ENCODE results near the gene DDR1.

DNA sequence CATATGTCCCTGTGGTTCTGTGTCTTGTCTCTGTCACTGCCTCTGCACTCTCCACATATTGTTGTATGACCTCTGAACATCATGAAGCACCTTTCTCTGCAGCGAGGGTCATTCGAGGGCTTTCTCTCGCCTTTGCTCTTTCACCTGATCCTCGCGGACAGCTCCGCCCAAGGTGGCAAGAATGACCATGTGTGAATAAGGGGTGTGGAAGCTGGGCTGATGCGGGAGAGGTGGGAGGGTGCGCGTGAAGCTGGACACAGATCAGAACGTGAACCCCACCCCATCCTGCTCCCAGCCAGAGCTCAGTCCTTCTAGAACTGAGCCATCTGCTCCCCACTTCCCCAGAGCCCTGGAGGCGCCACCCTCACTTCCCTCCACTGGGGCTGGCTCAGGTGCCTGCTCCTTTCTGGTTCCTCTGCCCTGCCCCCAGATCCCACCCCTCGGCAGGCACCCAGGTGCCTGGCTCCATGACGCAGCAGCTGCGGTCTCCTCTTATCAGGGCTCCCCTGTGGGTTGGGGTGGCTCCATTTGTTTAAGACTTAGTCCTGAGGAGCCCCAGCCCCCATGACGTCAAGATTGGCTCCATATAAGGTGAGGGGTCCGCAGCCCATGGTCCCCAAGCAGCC lies 56.2 kb downstream of the DDR1 start, which contains the start of gene MUCL3:
- TF ChIP-seq EZH2 (IDR thresholded peaks at IDR 0.05; ENCODE audit: borderline replicate concordance, low read length), result no peak
- TF ChIP-seq, protein P1, sequence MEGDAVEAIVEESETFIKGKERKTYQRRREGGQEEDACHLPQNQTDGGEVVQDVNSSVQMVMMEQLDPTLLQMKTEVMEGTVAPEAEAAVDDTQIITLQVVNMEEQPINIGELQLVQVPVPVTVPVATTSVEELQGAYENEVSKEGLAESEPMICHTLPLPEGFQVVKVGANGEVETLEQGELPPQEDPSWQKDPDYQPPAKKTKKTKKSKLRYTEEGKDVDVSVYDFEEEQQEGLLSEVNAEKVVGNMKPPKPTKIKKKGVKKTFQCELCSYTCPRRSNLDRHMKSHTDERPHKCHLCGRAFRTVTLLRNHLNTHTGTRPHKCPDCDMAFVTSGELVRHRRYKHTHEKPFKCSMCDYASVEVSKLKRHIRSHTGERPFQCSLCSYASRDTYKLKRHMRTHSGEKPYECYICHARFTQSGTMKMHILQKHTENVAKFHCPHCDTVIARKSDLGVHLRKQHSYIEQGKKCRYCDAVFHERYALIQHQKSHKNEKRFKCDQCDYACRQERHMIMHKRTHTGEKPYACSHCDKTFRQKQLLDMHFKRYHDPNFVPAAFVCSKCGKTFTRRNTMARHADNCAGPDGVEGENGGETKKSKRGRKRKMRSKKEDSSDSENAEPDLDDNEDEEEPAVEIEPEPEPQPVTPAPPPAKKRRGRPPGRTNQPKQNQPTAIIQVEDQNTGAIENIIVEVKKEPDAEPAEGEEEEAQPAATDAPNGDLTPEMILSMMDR (conservative IDR thresholded peaks at IDR 0.05 in 1 of 2, IDR thresholded peaks at IDR 0.05 in 1 of 2; ENCODE audit: extremely low read depth in 1 of 2, insufficient read depth in 1 of 2, low read depth in 1 of 2, low read length in 2 of 2), result no peak
